ENCODE measurements around the gene CCDC117.
"Not testable (repeated sequence)": the region's sequence is repeated elsewhere in the genome, so short reads cannot be mapped to it uniquely, and the experiment has no call there.

CCDC117 gene

DNA sequence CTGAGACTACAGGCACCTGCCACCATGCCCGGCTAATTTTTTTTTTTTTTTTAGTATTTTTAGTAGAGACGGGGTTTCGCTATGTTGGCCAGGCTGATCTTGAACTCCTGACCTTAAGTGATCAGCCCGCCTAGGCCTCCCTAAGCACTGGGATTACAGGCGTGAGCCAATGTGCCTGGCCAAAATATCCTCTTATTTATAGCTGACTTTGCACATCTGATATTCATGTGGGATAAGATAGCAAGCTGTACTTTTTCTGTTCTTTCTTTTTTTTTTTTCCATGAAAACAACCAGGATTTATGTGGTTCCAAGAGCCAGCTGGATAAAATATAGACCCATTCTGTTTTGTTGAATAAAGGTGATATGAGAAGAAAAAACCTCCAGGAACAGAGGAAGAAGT lies 40.0 kb downstream of the CCDC117 start:
- FAIRE-seq: no peak
- no peak for DNase-seq (ENCODE audit: insufficient read length)
- TF ChIP-seq POLR2AphosphoS5 (IDR thresholded peaks at IDR 0.05; ENCODE audit: low read depth, low read length) (no peak), POLR2A (IDR thresholded peaks at IDR 0.05; ENCODE audit: low read depth, low read length) (no peak), TAF1 (IDR thresholded peaks at IDR 0.05; ENCODE audit: borderline replicate concordance, low read depth, low read length) (no peak)

- no peak for DNase-seq (ENCODE audit: insufficient read length)
- TF ChIP-seq POLR2AphosphoS5 (IDR thresholded peaks at IDR 0.05; ENCODE audit: low read depth, low read length) (no peak), TAF1 (IDR thresholded peaks at IDR 0.05; ENCODE audit: borderline replicate concordance, low read depth, low read length) (no peak), POLR2A (IDR thresholded peaks at IDR 0.05; ENCODE audit: low read depth, low read length) (no peak)
- FAIRE-seq: no peak
Observed at GRCh38 chr22:28813772-28814518, 41.5 kb downstream of the CCDC117 start.

- TF ChIP-seq TAF1 (IDR thresholded peaks at IDR 0.05; ENCODE audit: borderline replicate concordance, low read depth, low read length) (no peak), POLR2A (IDR thresholded peaks at IDR 0.05; ENCODE audit: low read depth, low read length) (no peak), POLR2AphosphoS5 (IDR thresholded peaks at IDR 0.05; ENCODE audit: low read depth, low read length) (no peak)
- FAIRE-seq: no peak
- DNase-seq (ENCODE audit: insufficient read length): no peak
Observed at GRCh38 chr22:28815111-28815510, 42.6 kb downstream of the CCDC117 start.

DNA sequence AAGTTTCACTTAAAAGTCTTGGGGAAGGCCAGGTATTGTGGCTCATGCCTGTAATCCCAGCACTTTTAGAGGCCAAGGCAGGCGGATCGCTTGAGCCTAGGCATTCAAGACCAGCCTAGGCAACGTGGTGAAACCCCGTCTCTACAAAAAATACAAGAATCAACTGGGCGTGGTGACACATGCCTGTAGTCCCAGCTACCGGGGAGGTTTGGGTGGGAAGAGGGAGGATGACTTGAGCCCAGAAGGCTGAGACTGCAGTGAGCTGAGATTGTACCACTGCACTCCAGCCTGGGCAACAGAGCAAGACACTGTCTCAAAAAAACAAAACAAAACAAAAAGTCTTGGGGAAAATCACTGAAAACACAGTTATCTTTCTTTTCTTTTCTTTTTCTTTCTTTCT lies 43.2 kb downstream of the CCDC117 start:
- TF ChIP-seq TAF1 (IDR thresholded peaks at IDR 0.05; ENCODE audit: borderline replicate concordance, low read depth, low read length): no peak
- no peak for TF ChIP-seq POLR2A (IDR thresholded peaks at IDR 0.05; ENCODE audit: low read depth, low read length)
- no peak for TF ChIP-seq POLR2AphosphoS5 (IDR thresholded peaks at IDR 0.05; ENCODE audit: low read depth, low read length)
- FAIRE-seq (no peak), DNase-seq (ENCODE audit: insufficient read length) (no peak)

DNA sequence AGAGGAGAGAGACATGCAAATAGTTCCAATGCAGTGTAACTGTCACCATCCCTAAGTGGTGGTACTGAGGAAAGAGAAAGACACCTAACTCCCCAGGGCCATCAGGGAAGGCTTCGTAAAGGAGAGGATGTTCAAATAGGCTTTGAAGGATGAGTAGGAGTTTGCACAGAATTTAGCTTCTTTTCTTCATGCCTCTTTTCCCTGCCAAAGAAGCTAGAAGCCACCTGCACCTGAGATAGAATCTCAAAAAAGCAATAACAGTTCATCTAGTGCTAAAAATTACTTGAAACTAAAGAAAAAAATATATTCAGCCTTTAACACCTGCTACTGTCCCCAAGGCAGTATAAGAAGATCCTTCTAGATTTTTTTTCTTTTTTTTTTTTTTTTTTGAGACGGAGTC lies 44.6 kb downstream of the CCDC117 start:
- no peak for FAIRE-seq
- no peak for TF ChIP-seq POLR2A (IDR thresholded peaks at IDR 0.05; ENCODE audit: low read depth, low read length)
- no peak for TF ChIP-seq TAF1 (IDR thresholded peaks at IDR 0.05; ENCODE audit: borderline replicate concordance, low read depth, low read length)
- no peak for TF ChIP-seq POLR2AphosphoS5 (IDR thresholded peaks at IDR 0.05; ENCODE audit: low read depth, low read length)
- no peak for DNase-seq (ENCODE audit: insufficient read length)

GRCh38 chr22:28817919-28818859 lies 45.7 kb downstream of the CCDC117 start:
- DNase-seq (ENCODE audit: insufficient read length) (no peak), FAIRE-seq (peak; percentile 60)
- TF ChIP-seq POLR2A (IDR thresholded peaks at IDR 0.05; ENCODE audit: low read depth, low read length): no peak
- TF ChIP-seq POLR2AphosphoS5 (IDR thresholded peaks at IDR 0.05; ENCODE audit: low read depth, low read length): no peak
- no peak for TF ChIP-seq TAF1 (IDR thresholded peaks at IDR 0.05; ENCODE audit: borderline replicate concordance, low read depth, low read length)

DNA sequence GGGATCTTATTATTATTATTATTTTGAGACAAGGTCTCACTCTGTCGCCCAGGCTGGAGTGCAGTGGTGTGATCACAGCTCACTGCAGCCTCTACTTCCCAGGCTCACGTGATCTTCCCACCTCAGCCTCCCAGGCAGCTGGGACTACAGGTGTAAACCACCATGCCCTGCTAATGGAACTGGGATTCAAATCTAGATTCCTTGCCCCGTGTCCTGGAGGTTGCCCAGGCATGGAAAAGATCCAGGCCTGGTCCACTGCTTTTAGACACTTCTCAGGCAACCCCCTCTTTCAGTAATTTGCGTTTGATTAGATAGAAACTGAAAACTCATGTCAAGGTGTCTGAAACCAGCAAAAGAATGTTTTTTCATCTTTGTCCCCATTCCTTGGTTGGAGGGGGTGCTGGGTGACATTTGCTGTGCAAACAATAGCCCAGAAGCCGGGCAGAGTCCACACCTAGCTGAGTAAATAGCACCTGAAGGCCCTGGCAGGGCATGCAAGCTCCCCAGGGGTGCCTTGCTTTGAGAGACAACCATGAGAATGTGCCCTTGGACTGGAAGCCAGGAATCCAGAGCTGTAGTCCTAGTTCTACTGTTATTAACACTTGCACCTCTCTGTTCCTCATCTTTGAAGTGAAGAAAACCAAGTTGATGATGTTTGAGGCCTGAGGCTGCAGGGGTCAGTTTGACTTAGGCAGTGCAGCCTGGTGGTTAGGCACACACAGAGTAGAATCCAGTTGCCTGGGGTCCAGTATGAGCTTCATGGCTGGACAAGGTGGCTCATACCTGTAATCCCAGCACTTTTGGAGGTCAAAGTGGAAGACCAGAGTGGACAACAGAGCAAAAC lies 47.0 kb downstream of the CCDC117 start:
- no peak for DNase-seq (ENCODE audit: insufficient read length)
- no peak for TF ChIP-seq TAF1 (IDR thresholded peaks at IDR 0.05; ENCODE audit: borderline replicate concordance, low read depth, low read length)
- TF ChIP-seq POLR2A (IDR thresholded peaks at IDR 0.05; ENCODE audit: low read depth, low read length): no peak
- TF ChIP-seq POLR2AphosphoS5 (IDR thresholded peaks at IDR 0.05; ENCODE audit: low read depth, low read length): no peak
- FAIRE-seq: no peak

GRCh38 chr22:28820885-28821284 lies 48.4 kb downstream of the CCDC117 start:
- no peak for TF ChIP-seq POLR2AphosphoS5 (IDR thresholded peaks at IDR 0.05; ENCODE audit: low read depth, low read length)
- FAIRE-seq (no peak), DNase-seq (ENCODE audit: insufficient read length) (no peak)

- TF ChIP-seq TAF1 (IDR thresholded peaks at IDR 0.05; ENCODE audit: borderline replicate concordance, low read depth, low read length) (no peak), POLR2AphosphoS5 (IDR thresholded peaks at IDR 0.05; ENCODE audit: low read depth, low read length) (no peak), POLR2A (IDR thresholded peaks at IDR 0.05; ENCODE audit: low read depth, low read length) (no peak)
- no peak for DNase-seq (ENCODE audit: insufficient read length)
- no peak for FAIRE-seq
Observed at GRCh38 chr22:28821452-28821851, 49.0 kb downstream of the CCDC117 start.

GRCh38 chr22:28822930-28823551 lies 50.5 kb downstream of the CCDC117 start:
- no peak for FAIRE-seq

GRCh38 chr22:28824455-28824854 lies 52.0 kb downstream of the CCDC117 start:
- not testable (repeated sequence) for DNase-seq (ENCODE audit: insufficient read length); FAIRE-seq

More at GRCh38 chr22:28822930-28823551, 50.5 kb downstream of the CCDC117 start:
- DNase-seq (ENCODE audit: insufficient read length): no peak
- TF ChIP-seq POLR2AphosphoS5 (IDR thresholded peaks at IDR 0.05; ENCODE audit: low read depth, low read length) (no peak), POLR2A (IDR thresholded peaks at IDR 0.05; ENCODE audit: low read depth, low read length) (no peak), TAF1 (IDR thresholded peaks at IDR 0.05; ENCODE audit: borderline replicate concordance, low read depth, low read length) (no peak)

DNA sequence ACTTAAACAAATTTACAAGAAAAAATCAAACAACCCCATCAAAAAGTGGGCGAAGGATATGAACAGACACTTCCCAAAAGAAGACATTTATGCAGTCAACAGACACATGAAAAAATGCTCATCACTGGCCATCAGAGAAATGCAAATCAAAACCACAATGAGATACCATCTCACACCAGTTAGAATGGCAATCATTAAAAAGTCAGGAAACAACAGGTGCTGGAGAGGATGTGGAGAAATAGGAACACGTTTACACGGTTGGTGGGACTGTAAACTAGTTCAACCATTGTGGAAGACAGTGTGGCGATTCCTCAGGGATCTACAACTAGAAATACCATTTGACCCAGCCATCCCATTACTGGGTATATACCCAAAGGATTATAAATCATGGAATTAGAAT lies 53.9 kb downstream of the CCDC117 start:
- not testable (repeated sequence) for DNase-seq (ENCODE audit: insufficient read length); FAIRE-seq

Measured in GM12892 (cell line).